ENCODE measurements around the gene MYOF.

The MYOF gene

DNA sequence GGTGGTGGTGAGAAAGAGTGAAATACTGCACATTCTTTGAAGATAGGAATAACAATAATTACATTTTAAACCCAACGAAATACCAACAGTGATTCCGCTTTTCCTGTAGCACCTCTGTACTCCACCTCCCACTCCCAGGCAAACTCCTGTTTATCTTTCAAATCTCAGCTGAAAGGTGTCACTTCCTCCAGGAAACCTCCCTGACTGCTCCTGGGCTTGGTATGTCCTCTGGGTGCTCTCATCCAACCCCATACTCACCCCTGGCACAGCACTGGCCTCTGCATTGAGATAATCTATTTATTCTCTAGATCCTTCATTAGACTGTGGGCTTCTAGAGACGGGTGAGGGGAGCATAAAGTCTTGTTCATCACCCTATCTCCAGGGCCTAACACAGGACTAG lies 148.0 kb downstream of the MYOF start:
- H3K4me2 ChIP-seq = no peak overlapping the region
- H3K27me3 ChIP-seq (ENCODE audit: insufficient read depth, low read depth) = no peaks in the 10 kb centered on the region
- no peaks in the 10 kb centered on the region for H3K36me3 ChIP-seq (ENCODE audit: insufficient read depth)
- H4K20me1 ChIP-seq (ENCODE audit: insufficient read depth) = no peaks in the 10 kb centered on the region
- no peaks in the 10 kb centered on the region for H3K4me1 ChIP-seq (ENCODE audit: low read depth, poor library complexity, severe bottlenecking)
- no peaks in the 10 kb centered on the region for H3K79me2 ChIP-seq (ENCODE audit: insufficient read depth, low read depth)
- H3K27ac ChIP-seq = no peak overlapping the region
- TF ChIP-seq, protein P1, sequence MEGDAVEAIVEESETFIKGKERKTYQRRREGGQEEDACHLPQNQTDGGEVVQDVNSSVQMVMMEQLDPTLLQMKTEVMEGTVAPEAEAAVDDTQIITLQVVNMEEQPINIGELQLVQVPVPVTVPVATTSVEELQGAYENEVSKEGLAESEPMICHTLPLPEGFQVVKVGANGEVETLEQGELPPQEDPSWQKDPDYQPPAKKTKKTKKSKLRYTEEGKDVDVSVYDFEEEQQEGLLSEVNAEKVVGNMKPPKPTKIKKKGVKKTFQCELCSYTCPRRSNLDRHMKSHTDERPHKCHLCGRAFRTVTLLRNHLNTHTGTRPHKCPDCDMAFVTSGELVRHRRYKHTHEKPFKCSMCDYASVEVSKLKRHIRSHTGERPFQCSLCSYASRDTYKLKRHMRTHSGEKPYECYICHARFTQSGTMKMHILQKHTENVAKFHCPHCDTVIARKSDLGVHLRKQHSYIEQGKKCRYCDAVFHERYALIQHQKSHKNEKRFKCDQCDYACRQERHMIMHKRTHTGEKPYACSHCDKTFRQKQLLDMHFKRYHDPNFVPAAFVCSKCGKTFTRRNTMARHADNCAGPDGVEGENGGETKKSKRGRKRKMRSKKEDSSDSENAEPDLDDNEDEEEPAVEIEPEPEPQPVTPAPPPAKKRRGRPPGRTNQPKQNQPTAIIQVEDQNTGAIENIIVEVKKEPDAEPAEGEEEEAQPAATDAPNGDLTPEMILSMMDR (conservative IDR thresholded peaks at IDR 0.05; ENCODE audit: low read depth, low read length) = no peak
- H3K4me3 ChIP-seq (IDR thresholded peaks at IDR 0.05; ENCODE audit: insufficient read depth, low read depth, low read length) = no peak overlapping the region
- H3K9ac ChIP-seq = no peak overlapping the region
- H2AFZ ChIP-seq (ENCODE audit: low read depth) = no peak overlapping the region

DNA sequence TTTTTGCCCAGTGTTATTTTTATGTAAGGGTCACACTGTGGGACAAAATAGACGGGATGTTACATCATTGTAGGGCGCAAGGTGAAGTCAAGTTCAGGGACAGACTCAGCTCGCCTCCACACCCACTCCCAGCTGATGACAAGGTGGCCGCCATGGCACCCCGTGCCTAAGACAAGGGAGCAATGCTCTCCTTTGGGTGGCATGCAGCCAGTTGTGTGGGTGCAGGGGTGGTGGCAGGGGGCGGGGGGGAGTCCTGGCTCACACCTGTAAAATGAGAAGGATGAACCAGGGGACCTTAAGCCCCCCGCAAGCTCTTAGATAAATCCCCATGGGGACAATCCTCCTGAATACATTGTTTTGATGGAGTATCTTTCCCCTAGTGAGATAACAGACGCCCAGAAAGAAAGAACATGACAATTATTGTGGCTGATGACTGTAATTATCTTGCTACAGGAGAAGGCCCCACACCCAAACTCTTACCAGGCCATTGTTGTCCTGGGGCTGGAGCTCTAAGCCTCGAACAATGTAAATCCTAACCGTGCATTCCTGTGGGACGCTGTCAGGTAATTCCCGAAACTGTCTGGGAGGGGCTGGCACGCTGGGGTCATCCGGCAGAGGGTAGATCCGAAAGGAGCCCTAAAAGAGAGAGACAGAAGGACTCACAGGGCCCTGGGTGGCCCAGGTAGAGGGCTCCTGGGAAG lies 148.7 kb downstream of the MYOF start:
- H2AFZ ChIP-seq (ENCODE audit: low read depth) = no peak overlapping the region
- no peaks in the 10 kb centered on the region for H3K79me2 ChIP-seq (ENCODE audit: insufficient read depth, low read depth)
- no peaks in the 10 kb centered on the region for H3K36me3 ChIP-seq (ENCODE audit: insufficient read depth)
- H3K9ac ChIP-seq = no peak overlapping the region
- no peak overlapping the region for H3K4me3 ChIP-seq (IDR thresholded peaks at IDR 0.05; ENCODE audit: insufficient read depth, low read depth, low read length)
- TF ChIP-seq, protein P1 (conservative IDR thresholded peaks at IDR 0.05; ENCODE audit: low read depth, low read length) = no peak
- no peaks in the 10 kb centered on the region for H3K27me3 ChIP-seq (ENCODE audit: insufficient read depth, low read depth)
- H3K27ac ChIP-seq = no peak overlapping the region
- H3K4me1 ChIP-seq (ENCODE audit: low read depth, poor library complexity, severe bottlenecking) = no peaks in the 10 kb centered on the region
- no peaks in the 10 kb centered on the region for H4K20me1 ChIP-seq (ENCODE audit: insufficient read depth)
- no peak overlapping the region for H3K4me2 ChIP-seq

GRCh38 chr10:93330824-93331223 lies 151.3 kb downstream of the MYOF start:
- TF ChIP-seq, protein P1 (conservative IDR thresholded peaks at IDR 0.05; ENCODE audit: low read depth, low read length) = no peak
- Histone ChIP-seq H3K36me3 (ENCODE audit: insufficient read depth) (no peaks in the 10 kb centered on the region), H3K4me1 (ENCODE audit: low read depth, poor library complexity, severe bottlenecking) (no peaks in the 10 kb centered on the region), H3K27ac (no peak overlapping the region), H3K27me3 (ENCODE audit: insufficient read depth, low read depth) (no peaks in the 10 kb centered on the region), H3K4me2 (no peak overlapping the region), H3K9ac (no peak overlapping the region), H4K20me1 (ENCODE audit: insufficient read depth) (no peaks in the 10 kb centered on the region), H3K79me2 (ENCODE audit: insufficient read depth, low read depth) (no peaks in the 10 kb centered on the region), H2AFZ (ENCODE audit: low read depth) (no peak overlapping the region), H3K4me3 (IDR thresholded peaks at IDR 0.05; ENCODE audit: insufficient read depth, low read depth, low read length) (no peak overlapping the region)

DNA sequence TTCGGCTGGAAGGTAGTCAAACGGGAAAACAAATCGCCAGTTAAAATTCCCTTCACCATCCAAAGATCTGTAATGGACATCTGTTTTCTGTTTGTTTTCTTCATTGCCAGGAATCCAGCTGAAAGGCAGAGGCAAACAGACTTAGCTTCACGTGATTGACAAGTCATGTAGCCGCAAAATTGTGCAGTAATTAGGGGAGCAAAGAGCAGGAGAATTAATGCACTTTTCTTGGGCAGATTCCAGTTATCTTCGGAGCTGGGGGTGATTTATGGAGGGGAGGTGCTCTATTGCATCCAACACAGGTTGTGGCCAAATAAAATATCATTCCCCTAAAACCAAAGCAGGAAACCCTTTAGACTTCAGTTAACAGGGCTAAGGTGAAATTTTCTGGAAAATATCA lies 162.2 kb downstream of the MYOF start:
- Histone ChIP-seq H2AFZ (ENCODE audit: low read depth) (no peak overlapping the region), H3K4me2 (no peak overlapping the region), H3K36me3 (ENCODE audit: insufficient read depth) (no peaks in the 10 kb centered on the region), H3K9ac (no peak overlapping the region), H3K27me3 (ENCODE audit: insufficient read depth, low read depth) (no peaks in the 10 kb centered on the region), H3K79me2 (ENCODE audit: insufficient read depth, low read depth) (no peaks in the 10 kb centered on the region), H3K4me1 (ENCODE audit: low read depth, poor library complexity, severe bottlenecking) (no peaks in the 10 kb centered on the region), H4K20me1 (ENCODE audit: insufficient read depth) (no peaks in the 10 kb centered on the region), H3K27ac (no peak overlapping the region), H3K4me3 (IDR thresholded peaks at IDR 0.05; ENCODE audit: insufficient read depth, low read depth, low read length) (no peak overlapping the region)
- TF ChIP-seq, protein P1 (conservative IDR thresholded peaks at IDR 0.05; ENCODE audit: low read depth, low read length) = no peak
